Caco-2 (cell line): ENCODE results near the gene NFIA. TPM values are rescaled to one million over a fixed set of nuclear protein-coding genes. Genes with fewer than 3 reads are reported as not detected.

Experiments used
- BruUV-seq: library from RNA; stranded (reverse); fragments of 400-500 nt; replicated peaks from 2 replicates; lab custom pipeline; 2021; lab: Mats Ljungman, UMichigan
- CTCF ChIA-PET: fragments of 300-600 bp; sonication (Branson Sonifier 250); formaldehyde crosslinking; loops from one replicate; lab custom pipeline; 2022; ENCODE audit warnings: antibody characterized with exemption; lab: Charles Lee
- POLR2A ChIA-PET: fragments of 300-600 bp; sonication (Branson Sonifier 250); formaldehyde crosslinking; loops from one replicate; lab custom pipeline; 2022; ENCODE audit warnings: antibody characterized with exemption; lab: Charles Lee
- DNase-seq, 2 experiments: peaks; one replicate each; pipeline versions ENCODE4 v3.0.0 to v3.0.0-alpha.2; 2020 to 2022
- H3K27me3 ChIP-seq: replicated peaks from 2 replicates; pipeline ENCODE4 v1.6.0; 2011; ENCODE audit warnings: low read length; ENCODE audit not compliant: control insufficient read depth, insufficient read depth
- H3K36me3 ChIP-seq: 2 replicates; pipeline ENCODE4 v1.5.1; 2011; ENCODE audit warnings: low read length; ENCODE audit not compliant: control insufficient read depth, insufficient read depth
- H3K4me1 ChIP-seq: fragments of 250-450 bp; sonication (Bioruptor Pico); 2 replicates; pipeline ENCODE4 v1.5.1; 2020; ENCODE audit warnings: mild to moderate bottlenecking
- H3K4me3 ChIP-seq: 2 replicates; pipeline ENCODE4 v1.5.1; 2011; ENCODE audit warnings: low read depth, mild to moderate bottlenecking, control low read depth, low read length
- H3K9me3 ChIP-seq: fragments of 250-450 bp; sonication (Bioruptor Pico); 2 replicates; pipeline ENCODE4 v1.5.1; 2020; ENCODE audit warnings: mild to moderate bottlenecking, moderate library complexity
- H3K27ac Mint-ChIP-seq: one replicate; pipeline ENCODE4 v1.8.0; 2022; ENCODE audit warnings: mixed read lengths; ENCODE audit not compliant: unreplicated experiment
- H3K27me3 Mint-ChIP-seq: one replicate; pipeline ENCODE4 v1.8.0; 2022; ENCODE audit warnings: mixed read lengths; ENCODE audit not compliant: insufficient read depth, unreplicated experiment
- H3K36me3 Mint-ChIP-seq: one replicate; pipeline ENCODE4 v1.8.0; 2022; ENCODE audit warnings: mild to moderate bottlenecking, mixed read lengths; ENCODE audit not compliant: insufficient read depth, unreplicated experiment
- H3K4me1 Mint-ChIP-seq: one replicate; pipeline ENCODE4 v1.8.0; 2022; ENCODE audit warnings: low read depth, mixed read lengths; ENCODE audit not compliant: unreplicated experiment
- H3K4me3 Mint-ChIP-seq: one replicate; pipeline ENCODE4 v1.8.0; 2022; ENCODE audit warnings: mild to moderate bottlenecking, moderate library complexity, mixed read lengths; ENCODE audit not compliant: unreplicated experiment
- H3K9me3 Mint-ChIP-seq: one replicate; pipeline ENCODE4 v1.8.0; 2022; ENCODE audit warnings: mixed read lengths; ENCODE audit not compliant: unreplicated experiment
- CTCF ChIP-seq, 2 experiments: fragments of 200-600 bp in 1 of 2; IDR thresholded peaks; 1 replicate in 1 of 2; 2 replicates in 1 of 2; pipeline versions ENCODE4 v1.5.1 to v1.8.0; 2011 to 2022; ENCODE audit warnings: antibody characterized with exemption in 1 of 2, control low read depth in 1 of 2, inconsistent platforms in 1 of 2, low read depth in 1 of 2, low read length in 1 of 2, mild to moderate bottlenecking in 1 of 2, moderate library complexity in 1 of 2; ENCODE audit not compliant: insufficient read depth in 1 of 2, severe bottlenecking in 1 of 2, unreplicated experiment in 1 of 2
- intact Hi-C: fragments of 100-400 bp; cut with micrococcal nuclease; formaldehyde crosslinking; loops from one replicate; pipeline ENCODE4 v1.10.0; 2022; ENCODE audit not compliant: unreplicated experiment
- total RNA-seq: library from RNA; stranded (reverse); gene quantifications from 2 replicates; pipeline ENCODE4 v1.2.3, GENCODE V29; 2022

NFIA gene
- total RNA-seq, 1 experiment from 2014 or later, result 1.4 TPM

- Mint-ChIP-seq H3K36me3 (no peaks in the 10 kb centered on the region), H3K27ac (no peak overlapping the region), H3K4me3 (no peak overlapping the region), H3K4me1 (no peaks in the 10 kb centered on the region), H3K9me3 (no peaks in the 10 kb centered on the region), H3K27me3 (no peaks in the 10 kb centered on the region)
- TF ChIP-seq CTCF (IDR thresholded peaks at IDR 0.05; ENCODE audit: insufficient read depth in 1 of 2, low read depth in 1 of 2, low read length in 1 of 2, severe bottlenecking in 1 of 2, unreplicated experiment in 1 of 2), result no peak
- ChIA-PET POLR2A (no interaction called here), CTCF (no interaction called here)
- intact Hi-C loops, result no loop called here
- H3K4me1 ChIP-seq, result no peaks in the 10 kb centered on the region
- no TSS peak for BruUV-seq
- H3K4me3 ChIP-seq, result no peak overlapping the region
- no peaks in the 10 kb centered on the region for H3K36me3 ChIP-seq
- H3K27me3 ChIP-seq, result no peaks in the 10 kb centered on the region
- no peak for DNase-seq
- H3K9me3 ChIP-seq, result no peaks in the 10 kb centered on the region
These were observed 39.3 kb downstream of the NFIA start for GRCh38 chr1:61121631-61122030.

- Mint-ChIP-seq H3K27me3 (no peaks in the 10 kb centered on the region), H3K9me3 (no peaks in the 10 kb centered on the region), H3K27ac (no peak overlapping the region), H3K4me3 (no peak overlapping the region), H3K4me1 (no peaks in the 10 kb centered on the region), H3K36me3 (no peaks in the 10 kb centered on the region)
- no peak overlapping the region for H3K4me3 ChIP-seq
- ChIA-PET CTCF (no interaction called here), POLR2A (no interaction called here)
- no peaks in the 10 kb centered on the region for H3K4me1 ChIP-seq
- intact Hi-C loops, result no loop called here
- no peak for DNase-seq
- H3K27me3 ChIP-seq, result no peaks in the 10 kb centered on the region
- no peaks in the 10 kb centered on the region for H3K36me3 ChIP-seq
- no peak for TF ChIP-seq CTCF (IDR thresholded peaks at IDR 0.05; ENCODE audit: insufficient read depth in 1 of 2, low read depth in 1 of 2, low read length in 1 of 2, severe bottlenecking in 1 of 2, unreplicated experiment in 1 of 2)
- no TSS peak for BruUV-seq
- no peaks in the 10 kb centered on the region for H3K9me3 ChIP-seq
These were observed 40.0 kb downstream of the NFIA start for GRCh38 chr1:61122389-61122788.

GRCh38 chr1:61123326-61123725, 41.0 kb downstream of the NFIA start:
- no peak overlapping the region for H3K4me3 Mint-ChIP-seq
- no peak for TF ChIP-seq CTCF (IDR thresholded peaks at IDR 0.05; ENCODE audit: insufficient read depth in 1 of 2, low read depth in 1 of 2, low read length in 1 of 2, severe bottlenecking in 1 of 2, unreplicated experiment in 1 of 2)
- no TSS peak for BruUV-seq
- H3K27ac Mint-ChIP-seq, result peak overlapping the region; percentile 33
- no peak for DNase-seq
- Histone ChIP-seq H3K4me3 (no peak overlapping the region), H3K4me1 (no peaks in the 10 kb centered on the region), H3K36me3 (no peaks in the 10 kb centered on the region), H3K9me3 (no peaks in the 10 kb centered on the region), H3K27me3 (no peaks in the 10 kb centered on the region)
- no peaks in the 10 kb centered on the region for H3K9me3 Mint-ChIP-seq
- H3K4me1 Mint-ChIP-seq, result no peaks in the 10 kb centered on the region
- intact Hi-C loops, result no loop called here
- ChIA-PET CTCF (no interaction called here), POLR2A (no interaction called here)
- H3K36me3 Mint-ChIP-seq, result no peaks in the 10 kb centered on the region
- H3K27me3 Mint-ChIP-seq, result no peaks in the 10 kb centered on the region
